Measurements from ENCODE around the gene RPRD1A. TPM values are rescaled to one million over a fixed set of nuclear protein-coding genes. Genes with fewer than 3 reads are reported as not detected.
"Not testable (repeated sequence)": the region's sequence is repeated elsewhere in the genome, so short reads cannot be mapped to it uniquely, and the experiment has no call there.

Gene RPRD1A
- total RNA-seq, 1 experiment from 2014 or later: 80.0 TPM

DNA sequence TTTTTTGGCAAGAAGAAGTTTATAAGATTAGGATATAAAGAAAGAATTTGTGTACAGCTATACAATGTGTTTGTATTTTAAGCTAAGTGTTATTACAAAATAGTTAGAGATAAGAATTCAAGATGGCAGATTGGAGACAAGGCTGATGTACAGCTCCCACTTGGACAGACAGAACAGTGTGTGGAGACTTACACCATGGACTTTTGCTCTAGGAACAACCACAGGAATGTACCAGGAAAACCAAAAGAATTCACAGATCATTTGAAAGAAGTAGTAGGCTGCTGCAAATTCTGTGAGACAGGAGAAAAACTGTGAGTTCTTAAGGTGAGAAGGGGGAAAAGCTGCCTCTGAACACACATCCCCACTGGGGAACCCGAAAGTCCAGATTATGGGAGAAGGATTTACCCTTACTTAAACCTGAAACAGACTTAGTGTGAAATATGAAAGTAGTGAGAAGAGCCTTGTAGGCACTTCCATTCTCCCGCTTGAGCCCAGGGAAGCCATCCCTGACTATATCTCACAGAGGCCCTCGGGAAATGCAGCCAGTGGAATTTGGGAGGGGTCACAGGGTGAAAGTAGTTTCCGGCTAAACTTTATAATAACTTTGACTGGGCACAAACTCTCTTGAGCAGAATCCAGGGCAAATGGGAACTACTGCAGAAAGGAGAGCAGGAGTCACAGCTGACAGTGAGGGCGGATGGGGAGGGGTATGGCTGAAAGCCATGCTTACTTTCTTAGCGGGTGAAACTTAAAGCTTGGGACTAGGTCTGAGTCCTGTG is 11.6 kb upstream of the RPRD1A start:
- DNase-seq (ENCODE audit: low read depth): peak; percentile 38

DNA sequence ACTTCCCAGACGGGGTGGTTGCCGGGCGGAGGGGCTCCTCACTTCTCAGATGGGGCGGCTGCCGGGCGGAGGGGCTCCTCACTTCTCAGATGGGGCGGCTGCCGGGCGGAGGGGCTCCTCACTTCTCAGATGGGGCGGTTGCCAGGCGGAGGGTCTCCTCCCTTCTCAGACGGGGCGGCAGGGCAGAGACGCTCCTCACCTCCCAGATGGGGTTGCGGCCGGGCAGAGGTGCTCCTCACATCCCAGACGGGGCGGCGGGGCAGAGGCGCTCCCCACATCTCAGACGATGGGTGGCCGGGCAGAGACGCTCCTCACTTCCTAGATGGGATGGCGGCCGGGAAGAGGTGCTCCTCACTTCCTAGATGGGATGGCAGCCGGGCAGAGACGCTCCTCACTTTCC is 10.4 kb upstream of the RPRD1A start:
- not testable (repeated sequence) for DNase-seq (ENCODE audit: low read depth)

DNA sequence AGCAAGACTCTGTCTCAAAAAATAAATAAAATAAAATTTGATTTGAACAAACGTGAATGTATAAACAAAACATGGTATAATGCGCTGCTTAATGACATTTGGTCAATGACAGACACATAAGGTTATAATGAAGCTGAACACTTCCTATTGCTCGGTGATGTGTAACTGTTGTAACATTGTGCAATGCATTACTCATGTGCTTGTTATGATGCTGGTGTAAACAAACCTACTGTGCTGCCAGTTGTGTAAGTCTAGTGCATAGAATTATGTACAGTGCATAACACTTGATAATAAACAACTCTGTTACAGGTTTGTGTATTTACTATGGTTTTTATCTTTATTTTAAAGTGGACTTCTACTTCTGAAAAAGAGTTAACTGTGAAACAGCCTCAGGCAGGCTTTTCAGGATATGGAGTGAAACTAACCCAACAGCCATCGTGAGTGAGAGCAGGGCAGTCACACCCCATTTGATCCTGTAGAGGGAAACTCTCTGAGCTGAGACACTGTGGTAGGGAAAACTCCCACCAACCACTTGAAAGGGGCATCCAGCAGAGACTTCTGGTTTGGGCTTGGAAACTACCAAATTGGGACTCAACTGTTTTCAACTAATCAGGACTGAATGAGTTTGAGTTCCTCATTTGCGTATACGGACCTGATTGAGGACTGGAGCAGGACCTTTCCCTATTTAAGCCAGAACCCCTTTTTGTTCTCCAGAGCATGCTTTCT is 8.7 kb upstream of the RPRD1A start:
- DNase-seq (ENCODE audit: low read depth): peak; percentile 45

DNA sequence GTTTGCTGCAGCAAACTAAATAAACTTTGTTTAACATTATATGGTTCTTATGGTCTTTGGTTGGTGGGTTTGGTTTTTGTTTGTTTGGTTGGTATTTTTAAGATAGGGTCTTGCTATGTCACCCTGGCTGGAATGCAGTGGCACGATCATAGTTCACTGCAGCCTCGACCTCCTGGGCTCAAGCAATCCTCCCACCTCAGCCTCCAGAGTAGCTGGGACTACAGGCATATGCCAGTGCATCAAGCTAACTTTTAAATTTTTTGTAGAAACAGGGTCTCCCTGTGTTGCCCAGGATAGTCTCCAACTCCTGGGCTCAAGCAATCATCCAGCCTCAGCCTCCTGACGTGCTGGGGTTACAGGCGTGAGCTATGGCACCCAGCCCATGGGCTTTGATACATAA is 7.1 kb upstream of the RPRD1A start:
- DNase-seq (ENCODE audit: low read depth): no peak

DNA sequence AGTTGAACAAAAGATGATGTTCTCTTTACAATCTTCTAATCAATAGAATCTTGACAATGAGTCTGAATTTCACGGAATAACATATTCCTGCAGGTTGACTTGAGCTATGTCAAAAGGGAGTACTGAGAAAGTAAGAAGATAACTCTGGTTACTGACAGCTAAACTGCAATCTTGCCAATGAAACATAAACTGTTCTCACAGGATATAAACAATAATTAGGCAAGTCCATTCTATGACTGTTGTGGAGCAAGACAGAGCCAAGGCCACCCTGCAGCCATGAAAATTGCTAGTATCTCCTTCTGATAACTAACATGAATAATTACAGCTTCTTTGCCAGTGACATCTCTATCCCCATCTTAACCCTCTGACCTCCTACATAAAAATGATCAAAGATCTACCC is 6.3 kb upstream of the RPRD1A start:
- no peak for DNase-seq (ENCODE audit: low read depth)

DNA sequence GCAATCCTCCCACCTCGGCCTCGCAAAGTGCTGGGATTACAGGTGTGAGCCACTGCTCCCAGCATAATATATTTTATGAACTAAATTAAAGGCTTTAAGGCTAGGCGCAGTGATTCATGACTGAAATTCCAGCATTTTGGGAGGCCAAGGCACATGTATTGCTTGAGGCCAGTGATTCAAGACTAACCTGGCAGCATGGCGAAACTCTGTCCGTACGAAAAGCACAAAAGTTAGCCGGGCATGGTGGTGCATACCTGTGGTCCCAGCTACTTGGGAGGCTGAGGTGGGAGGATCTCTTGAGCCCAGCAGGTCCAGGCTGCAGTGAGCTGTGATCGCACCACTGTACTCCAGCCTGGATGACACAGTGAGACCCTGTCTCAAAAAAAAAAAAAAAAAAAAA is 5.0 kb upstream of the RPRD1A start:
- DNase-seq (ENCODE audit: low read depth): not testable (repeated sequence)

DNA sequence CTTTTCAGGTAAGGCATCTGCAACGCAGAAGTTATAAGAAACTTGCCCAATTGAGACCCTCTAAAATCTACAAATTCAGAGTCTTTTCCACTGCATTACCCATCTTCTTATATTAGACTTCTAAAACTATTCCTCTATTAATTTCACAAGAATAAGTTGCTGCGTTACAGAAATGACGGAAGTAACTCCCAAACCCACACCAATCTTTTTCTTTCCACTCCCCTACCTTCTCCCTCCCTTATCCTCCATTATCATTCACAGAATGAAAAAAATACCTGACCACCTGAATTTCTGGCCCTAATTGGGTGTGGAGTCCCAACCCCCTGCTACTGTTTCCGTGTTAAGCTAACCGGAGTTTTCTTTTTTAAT is 689 bp downstream of the RPRD1A start:
- DNase-seq (ENCODE audit: low read depth): no peak

DNA sequence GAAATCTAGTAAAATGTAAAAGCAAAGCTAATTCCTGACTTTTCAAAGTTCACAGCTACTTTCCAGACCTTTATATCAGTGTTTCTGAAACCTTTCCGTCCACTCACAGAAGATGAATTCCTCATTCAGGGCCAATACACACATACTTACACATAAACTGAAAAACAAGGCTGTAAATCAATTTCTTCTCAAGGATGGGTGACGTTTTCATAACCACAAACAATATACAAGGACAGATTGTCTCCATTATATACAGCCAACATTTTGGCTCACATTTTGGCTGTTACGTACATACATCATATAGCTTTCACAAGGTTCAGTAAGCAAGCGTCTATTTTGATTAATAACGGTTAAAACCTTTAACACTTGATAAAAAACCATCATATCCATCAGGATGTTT is 1.4 kb downstream of the RPRD1A start:
- DNase-seq (ENCODE audit: low read depth): no peak

DNA sequence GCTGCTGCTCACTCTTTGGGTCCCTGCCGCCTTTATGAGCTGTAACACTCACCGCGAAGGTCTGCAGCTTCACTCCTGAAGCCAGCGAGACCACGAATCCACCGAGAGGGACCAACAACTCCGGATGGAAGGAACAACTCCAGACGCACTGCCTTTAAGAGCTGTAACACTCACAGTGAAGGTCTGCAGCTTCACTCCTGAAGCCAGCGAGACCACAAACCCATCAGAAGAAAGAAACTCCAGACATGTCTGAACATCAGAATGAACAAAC is 2.6 kb downstream of the RPRD1A start:
- DNase-seq (ENCODE audit: low read depth): not testable (repeated sequence)

DNA sequence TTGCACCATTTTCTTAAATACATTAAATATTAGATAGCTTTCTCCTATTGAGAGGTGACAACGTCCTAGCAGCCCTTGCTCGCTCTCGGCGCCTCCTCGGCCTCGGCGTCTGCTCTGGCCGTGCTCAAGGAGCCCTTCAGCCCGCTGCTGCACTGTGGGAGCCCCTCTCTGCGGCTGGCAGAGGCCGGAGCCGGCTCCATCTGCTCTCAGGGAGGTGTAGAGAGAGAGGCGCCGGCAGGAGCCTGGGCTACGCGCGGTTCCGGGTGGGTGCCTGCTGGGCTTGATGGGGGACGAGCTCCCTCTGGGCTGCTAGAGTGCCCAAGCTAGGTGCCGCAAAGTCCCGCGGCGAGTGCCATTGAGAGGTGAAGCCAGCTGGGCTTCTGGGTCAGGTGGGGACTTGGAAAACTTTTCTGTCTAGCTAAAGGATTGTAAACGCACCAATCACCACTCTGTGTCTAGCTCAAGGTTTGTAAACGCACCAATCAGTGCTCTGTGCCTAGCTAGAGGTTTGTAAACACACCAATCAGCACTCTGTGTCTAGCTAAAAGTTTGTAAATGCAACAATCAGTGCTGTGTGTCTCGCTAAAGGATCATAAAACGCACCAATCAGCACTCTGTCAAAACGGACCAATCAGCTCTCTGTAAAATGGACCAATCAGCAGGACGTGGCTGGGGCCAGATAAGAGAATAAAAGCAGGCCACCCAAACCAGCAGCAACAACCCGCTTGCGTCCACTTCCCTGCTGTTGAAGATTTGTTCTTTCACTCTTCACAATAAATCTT is 3.1 kb downstream of the RPRD1A start:
- DNase-seq (ENCODE audit: low read depth): no peak

DNA sequence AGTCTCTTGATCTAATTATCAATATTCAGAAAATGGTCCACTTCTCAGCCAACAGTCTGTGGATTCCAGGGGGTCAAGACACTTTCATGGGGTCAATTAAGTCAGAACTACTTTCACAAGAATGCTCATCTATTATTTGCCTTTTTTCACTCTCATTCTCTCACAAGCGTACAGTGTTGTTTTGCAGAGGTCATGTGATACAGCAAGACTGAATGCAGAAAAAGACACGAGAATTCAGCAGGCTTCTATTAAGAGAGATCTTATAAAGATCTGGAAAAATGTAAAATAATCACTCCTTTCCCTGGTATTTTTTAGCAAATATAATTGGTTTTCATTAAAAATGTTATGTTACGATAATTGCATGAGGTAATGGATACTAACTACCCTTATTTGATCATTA is 8.7 kb downstream of the RPRD1A start:
- no peak for DNase-seq (ENCODE audit: low read depth)

DNA sequence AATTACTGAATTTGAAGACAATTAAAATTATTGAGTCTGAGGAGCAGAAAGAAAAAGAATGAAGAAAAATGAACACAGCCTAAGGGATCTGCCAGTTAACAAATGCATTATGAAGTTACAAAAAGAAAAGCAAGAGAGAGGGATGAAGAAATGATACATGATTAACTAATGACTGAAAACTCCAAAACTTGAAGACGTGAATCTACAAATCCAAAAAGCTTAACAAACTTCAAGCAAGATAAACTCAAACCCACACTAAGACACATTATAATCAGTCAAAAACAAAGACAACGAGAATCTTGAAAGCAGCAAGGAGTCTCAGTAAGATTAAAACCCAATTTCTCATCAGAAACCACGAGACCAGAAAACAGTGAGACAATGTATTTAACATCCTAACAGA is 15.6 kb downstream of the RPRD1A start:
- DNase-seq (ENCODE audit: low read depth): no peak

DNA sequence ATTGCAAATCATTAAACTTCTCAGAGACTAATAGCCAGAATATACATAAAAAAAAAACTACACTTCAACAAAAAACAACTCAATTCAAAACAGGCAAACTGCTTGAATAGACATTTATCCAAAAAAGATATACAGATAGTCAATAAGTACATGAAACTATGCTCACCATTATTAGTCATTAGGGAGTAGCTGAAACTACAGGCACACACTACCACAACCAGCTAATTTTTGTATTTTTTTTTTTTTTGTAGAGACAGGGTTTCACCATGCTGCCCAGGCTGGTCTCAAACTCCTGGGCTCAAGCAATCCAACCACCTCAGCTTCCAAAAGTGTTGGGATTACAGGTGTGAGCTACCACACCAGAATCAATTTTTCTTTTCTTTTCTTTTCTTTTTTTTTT is 16.9 kb downstream of the RPRD1A start:
- no peak for DNase-seq (ENCODE audit: low read depth)

DNA sequence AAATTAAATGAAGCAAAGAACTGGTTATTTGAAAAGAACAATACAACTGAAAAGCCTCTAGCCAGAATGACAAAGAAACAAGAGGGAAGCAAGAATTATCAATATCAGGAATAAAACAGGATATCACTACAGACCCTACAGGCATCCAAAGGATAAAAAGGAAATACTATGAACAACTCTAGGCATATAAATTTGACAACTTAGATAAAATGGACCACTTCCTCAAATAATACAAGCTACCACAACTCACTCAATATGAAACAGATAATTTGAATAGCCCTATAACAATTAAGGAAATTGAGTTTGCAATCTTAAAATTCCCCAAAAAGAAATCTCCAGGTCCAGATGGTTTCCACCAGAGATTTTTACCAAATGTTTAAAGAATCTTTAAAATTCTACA is 19.8 kb downstream of the RPRD1A start:
- no peak for DNase-seq (ENCODE audit: low read depth)

DNA sequence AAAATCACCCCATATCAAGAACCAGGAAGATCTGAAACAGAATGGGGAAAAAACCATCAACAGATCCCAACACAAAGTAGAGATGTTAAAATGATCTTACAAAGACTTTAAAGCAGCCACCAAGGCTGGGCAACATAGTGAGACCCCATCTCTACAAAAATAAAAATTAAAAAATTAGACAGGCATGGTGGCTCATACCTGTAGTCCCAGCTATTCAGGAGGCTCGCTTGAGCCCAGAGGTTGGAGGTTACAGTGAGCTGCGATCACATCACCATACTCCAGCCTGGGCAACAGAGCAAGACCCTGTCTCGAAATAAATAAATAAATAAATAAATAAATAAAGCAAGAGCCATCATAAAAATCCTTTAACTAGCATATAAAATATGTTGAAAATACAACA is 20.5 kb downstream of the RPRD1A start:
- DNase-seq (ENCODE audit: low read depth): no peak

DNA sequence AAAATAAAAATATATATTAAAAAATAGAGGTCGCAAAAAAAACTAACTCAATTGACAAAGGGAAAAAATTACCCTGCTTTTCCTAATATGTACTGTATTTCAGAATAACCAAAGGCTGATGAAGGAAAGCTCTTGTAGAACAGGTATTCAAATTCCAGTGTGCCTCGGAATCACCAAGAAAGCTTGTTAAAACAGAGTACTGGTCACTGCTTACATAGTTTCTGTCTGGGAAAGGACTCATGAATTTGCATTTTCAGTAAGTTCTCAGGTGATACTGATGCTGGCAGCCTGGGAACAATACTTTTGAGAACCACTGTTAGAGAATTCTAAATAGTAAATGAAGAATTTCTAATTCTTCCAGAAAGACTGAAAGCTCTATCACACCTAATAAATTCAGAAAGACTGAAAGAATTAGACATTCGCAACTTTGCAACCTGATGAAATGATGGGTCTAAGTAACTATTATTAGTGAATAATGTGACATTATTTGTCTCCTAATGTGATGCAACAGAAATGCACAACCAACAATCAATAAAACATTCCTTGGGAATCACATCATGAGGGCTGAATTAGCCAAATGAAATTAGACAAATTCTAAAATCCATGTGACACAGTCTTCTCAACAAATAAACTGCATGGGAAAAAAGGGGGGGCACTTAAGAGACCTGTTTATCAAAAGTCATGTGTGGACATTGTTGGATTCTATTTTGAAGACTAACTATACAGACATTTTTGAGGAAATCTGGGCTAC is 21.9 kb downstream of the RPRD1A start:
- no peak for DNase-seq (ENCODE audit: low read depth)

DNA sequence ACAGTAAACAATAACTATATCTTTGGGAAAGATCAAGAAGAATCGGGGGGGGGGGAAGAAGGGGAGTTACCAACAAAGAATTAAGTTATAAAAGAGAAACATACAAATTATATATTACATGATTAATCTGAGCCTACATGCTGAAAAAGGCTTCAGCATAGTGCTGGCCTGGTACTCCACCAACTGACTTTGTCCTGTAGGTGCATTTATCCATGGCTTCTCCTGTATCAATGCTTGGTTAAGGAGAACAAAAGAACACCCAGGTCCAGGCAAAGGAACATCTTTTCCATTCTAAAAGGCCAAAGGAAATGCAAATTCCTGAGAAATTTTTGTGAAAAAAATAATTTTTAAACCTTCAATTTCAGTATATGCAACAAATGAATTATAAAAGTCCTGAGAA is 24.2 kb downstream of the RPRD1A start:
- DNase-seq (ENCODE audit: low read depth): no peak

DNA sequence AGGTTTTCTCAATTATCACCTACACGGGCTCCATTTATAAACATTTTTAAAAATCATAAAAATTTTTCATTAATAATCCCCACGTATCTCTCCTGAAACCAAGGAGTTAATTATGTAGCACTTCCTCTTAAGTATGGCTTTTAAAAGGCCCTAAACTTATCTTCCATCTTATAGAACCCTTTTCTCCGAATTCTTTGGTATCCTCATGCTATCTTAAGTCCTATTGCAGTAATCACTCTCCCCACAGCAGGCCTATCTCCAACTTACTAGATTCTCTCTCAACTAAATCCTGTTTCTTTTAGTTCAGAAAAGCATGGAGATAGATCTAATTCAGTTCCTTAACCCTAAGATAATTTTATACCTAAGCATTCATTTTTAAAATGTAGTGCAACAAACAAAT is 26.2 kb downstream of the RPRD1A start:
- DNase-seq (ENCODE audit: low read depth): no peak

DNA sequence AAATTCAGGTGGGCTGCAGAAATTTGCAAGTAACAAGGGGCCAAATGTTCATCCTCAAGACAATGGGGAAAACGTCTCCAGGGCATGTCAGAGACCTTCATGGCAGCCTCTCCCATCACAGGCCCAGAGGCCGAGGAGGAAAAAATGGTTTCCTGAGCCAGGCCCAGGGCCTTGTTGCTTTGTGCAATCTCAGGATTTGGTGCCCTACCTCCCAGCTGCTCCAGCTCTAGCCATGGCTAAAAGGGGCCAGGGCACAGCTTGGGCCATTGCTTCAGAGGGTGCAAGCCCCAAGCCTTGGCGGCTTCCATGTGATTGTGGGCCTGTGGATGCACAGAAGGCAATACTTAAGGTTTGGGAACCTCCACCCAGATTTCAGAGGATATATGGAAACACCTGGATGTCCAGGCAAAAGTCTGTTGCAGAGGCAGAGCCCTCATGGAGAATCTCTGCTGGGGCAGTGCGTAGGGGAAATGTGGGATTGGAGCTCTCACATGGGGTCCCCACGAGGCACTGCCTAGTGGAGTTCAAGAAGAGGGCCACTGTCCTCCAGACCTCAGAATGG is 29.2 kb downstream of the RPRD1A start:
- DNase-seq (ENCODE audit: low read depth): no peak

DNA sequence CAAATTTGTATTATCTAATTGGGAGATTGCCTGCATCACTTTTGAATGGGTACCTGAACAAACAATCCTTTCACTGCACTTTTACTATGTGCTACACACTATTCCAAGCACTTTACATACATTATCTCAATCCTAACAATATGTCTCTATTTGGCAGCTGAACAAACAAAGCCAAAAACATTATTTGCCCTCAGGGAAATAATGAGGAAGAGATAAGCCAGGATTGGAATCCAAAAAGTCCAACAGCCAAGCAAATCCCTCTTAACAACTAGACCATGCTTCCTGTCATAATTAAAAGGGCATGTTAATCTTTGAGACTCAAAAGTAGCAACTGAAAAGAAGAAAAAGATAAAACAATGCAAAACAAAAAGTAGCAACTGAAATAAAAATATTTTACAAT is 32.1 kb downstream of the RPRD1A start:
- no peak for DNase-seq (ENCODE audit: low read depth)

DNA sequence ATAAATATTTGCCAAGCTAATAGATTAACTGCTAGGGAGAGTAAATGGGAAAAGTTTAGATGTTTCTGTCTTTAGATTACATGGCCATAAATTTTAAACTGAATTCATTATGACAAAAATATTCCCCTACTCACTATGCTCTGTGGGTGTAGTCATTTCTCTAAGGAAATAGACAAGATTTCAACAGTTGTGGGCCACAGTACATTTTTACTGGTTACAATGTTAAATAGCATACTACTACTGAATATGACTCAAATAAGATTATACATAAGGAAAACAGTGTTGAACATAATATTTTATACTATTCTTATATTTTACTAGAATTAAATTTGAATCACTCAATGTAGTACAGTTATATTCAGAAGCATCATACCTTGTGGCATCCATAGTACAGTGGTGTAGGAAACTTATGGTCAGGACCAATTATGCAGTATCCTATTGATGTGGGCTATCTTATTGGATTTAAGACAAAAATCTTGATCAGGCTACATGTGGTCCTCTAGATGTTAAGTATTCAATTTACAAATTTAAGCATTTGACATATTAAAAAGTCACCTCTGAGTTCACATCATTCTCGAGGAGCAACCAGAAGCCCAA is 33.0 kb downstream of the RPRD1A start:
- no peak for DNase-seq (ENCODE audit: low read depth)

Measured in HT1080 (cell line).